Non-pigmented ciliary epithelial cell (primary cell): ENCODE data around the gene KMT2C.

Experiments used
- DNase-seq: peaks from one replicate; pipeline ENCODE4 v3.0.0-alpha.2; 2010; ENCODE audit warnings: low read depth

Gene KMT2C

GRCh38 chr7:152105205-152105604 is 330.6 kb downstream of the KMT2C start:
- DNase-seq, result no peak

- no peak for DNase-seq
These were observed 332.1 kb downstream of the KMT2C start for GRCh38 chr7:152103691-152104090.

- no peak for DNase-seq
These were observed 332.7 kb downstream of the KMT2C start for GRCh38 chr7:152103066-152103465.

DNA sequence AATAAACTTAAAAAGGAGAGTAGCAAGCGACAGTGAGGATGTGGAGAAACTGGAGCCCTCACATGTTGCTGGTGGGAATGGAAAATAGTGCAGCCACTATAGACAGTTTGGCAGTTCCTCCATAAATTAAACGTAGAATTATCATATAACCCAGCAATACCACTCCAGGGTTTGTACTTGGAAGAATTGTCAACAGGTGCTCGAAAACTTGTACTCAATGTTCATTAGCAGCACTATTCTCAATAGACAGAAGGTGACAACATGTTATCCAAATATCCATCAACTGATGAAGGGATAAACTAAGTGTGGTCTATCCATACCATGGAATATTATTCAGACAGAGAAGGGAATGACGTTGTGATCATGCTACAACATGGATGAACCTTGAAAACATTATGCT is 338.5 kb downstream of the KMT2C start:
- DNase-seq, result no peak

DNA sequence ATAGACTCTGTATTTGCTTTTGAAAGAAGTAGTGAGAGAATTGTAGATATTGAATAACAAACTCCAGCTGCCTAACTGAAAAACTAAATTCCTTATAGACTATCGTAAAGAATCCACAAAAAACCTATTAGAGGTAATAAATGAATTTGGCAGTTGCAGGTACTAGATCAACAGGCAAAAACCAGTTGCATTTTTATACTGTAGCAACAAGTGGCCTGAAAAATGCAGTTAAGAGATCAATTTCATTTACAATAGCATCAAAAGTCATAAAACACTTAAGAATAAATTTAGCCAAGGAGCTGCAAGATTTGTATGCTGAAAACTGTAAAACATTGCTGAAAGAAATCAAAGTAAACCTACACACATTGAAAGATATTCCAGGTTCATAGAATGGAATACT is 340.0 kb downstream of the KMT2C start:
- DNase-seq, result no peak

- DNase-seq, result no peak
These were observed 342.1 kb downstream of the KMT2C start for GRCh38 chr7:152093717-152094116.

- no peak for DNase-seq
These were observed 345.1 kb downstream of the KMT2C start for GRCh38 chr7:152090747-152091146.

- DNase-seq, result no peak
These were observed 346.6 kb downstream of the KMT2C start for GRCh38 chr7:152089183-152089582.

GRCh38 chr7:152086513-152086912 is 349.3 kb downstream of the KMT2C start:
- no peak for DNase-seq

- no peak for DNase-seq
These were observed 350.7 kb downstream of the KMT2C start for GRCh38 chr7:152085131-152085530.
